Heart left ventricle (tissue), 13 donors: ENCODE data around the gene C2CD4B.

Experiments used
- CTCF ChIP-seq, 12 donors: fragments of 200-600 bp; sonication (generic) in 4 of 12; IDR thresholded peaks; one replicate each; pipeline versions ENCODE4 v1.5.0 to v1.8.0; 2018 to 2022; ENCODE audit warnings: antibody characterized with exemption in 12 of 12, mild to moderate bottlenecking in 5 of 12
- POLR2A ChIP-seq, 2 donors: fragments of 450-650 bp; IDR thresholded peaks; one replicate each; pipeline ENCODE4 v1.6.1; 2017; ENCODE audit warnings: antibody characterized with exemption in 2 of 2, mild to moderate bottlenecking in 2 of 2, moderate library complexity in 2 of 2
- donor health status: ischemic (EF 13 %, LVEDD 7.1; RV severe dilation, severe dysfunction).
- donor health status: DM: no; HTN: yes; CAD: no.
- donor health status: DM: no; HTN: no; CAD: no.
- donor health status: ischemic (EF 25% LVEDD 6.9; RV normal size, moderate dysfunction).
- donor health status: ischemic (EF 25% LVEDD 5.7; RV mildly dilated, moderate dysfunction).
- donor health status: ischemic (EF 35%, LVEDD 5.7; RV mildly dilated, moderate dysfunction).
- donor health status: nonischemic (EF 11% LVEDD 7.7; RV severe dilation, severe dysfunction).
- donor health status: DM: yes; HTN: yes; CAD: no.
- donor health status: PGD.
- donor health status: ischemic (EF 29% LVEDD 5.4; RV normal size, mild dysfunction).
- donor health status: nonischemic (EF 23%, LVEDD 6.1; RV moderate dilation, normal function).

GRCh38 chr15:62209322-62209721 lies 44.2 kb upstream of the C2CD4B start:
- TF ChIP-seq POLR2A (IDR thresholded peaks at IDR 0.05) (no peak), CTCF (IDR thresholded peaks at IDR 0.05) (no peak)
